Fibroblast of peridontal ligament (primary cell): ENCODE data around the gene CA11.
A peak's percentile ranks its signal among the peaks of the same experiment; 100 is the strongest.
"Not testable (repeated sequence)": the region's sequence is repeated elsewhere in the genome, so short reads cannot be mapped to it uniquely, and the experiment has no call there.

Experiments used
- DNase-seq: peaks from one replicate; pipeline ENCODE4 v3.0.0-alpha.2; 2010; ENCODE audit errors: extremely low read depth

Gene CA11

GRCh38 chr19:48669903-48670668, 24.1 kb upstream of the CA11 start:
- DNase-seq: no peak

DNA sequence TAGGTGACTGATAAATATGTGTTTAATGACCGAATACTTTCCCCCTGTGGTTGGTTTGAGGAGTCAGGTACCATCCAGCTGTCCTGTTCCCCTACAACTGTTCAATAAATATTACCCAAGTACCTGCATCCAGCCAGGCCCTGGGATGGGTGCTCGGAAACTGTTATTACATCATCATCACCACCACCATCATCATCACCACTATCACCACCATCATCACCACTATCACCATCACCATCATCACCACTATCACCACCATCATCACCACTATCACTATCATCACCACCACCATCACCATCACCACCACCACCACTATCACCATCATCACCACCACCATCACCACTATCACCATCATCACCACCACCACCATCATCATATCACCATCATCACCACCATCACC, 22.8 kb upstream of the CA11 start:
- DNase-seq: no peak

GRCh38 chr19:48668332-48668731, 22.3 kb upstream of the CA11 start:
- DNase-seq: no peak

DNA sequence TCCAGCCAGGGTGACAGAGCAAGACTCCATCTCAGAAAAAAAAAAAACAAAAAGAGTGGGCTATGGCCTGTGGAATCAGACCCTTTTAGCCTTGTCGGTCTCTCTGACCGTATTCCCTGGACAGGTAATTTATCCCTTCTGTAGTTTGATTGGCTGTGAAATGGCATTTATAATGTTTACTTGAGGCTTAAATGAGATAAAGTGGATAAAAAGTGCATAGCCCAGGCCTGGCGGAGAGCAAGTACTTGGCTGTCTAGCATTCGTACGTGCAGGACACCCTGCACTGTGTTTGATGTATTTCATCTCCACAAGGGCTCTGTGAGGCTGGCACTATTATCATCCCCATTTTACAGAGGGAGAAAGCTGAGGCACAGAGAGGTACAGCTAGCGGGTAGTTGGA, 19.8 kb upstream of the CA11 start:
- DNase-seq: no peak

DNA sequence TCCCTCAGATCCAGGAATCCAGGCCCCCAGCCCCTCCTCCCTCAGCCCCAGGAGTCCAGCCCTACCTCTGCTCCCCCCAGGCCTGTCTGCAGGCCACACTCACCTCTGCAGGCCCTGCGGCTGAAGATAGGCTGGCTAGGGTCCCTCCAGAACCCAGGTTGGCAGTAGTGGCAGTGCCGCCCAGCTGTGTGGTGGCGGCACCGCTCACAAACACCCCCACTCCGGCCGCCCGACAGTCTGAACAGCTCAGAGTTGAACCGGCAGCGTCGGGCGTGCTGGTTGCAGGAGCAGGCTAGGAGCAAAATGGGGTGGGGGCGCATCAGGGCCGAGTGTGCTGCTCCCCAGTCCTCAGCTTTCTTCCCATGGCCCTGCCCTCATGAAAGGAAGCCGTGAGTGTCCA, 18.5 kb upstream of the CA11 start:
- DNase-seq: no peak

DNA sequence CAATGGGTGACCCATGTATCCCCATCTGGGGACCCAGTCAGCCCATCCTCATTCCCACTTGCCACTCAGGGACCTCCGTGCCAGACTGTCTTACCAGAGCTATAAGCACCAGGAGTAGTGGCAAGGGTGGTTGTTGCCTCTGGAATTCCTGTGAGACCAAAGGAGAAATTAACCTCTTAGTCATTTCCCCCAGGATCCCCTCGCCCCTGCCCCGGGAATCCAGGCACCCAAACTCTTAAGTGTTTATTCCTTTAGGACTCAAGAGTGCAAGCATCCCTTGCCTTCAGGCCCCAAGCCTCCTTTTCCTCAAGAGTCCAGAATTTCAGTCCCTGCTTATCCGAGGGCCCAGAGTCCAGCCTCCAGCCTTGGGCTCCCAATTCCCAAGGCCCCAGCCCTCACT, 17.7 kb upstream of the CA11 start:
- no peak for DNase-seq

- DNase-seq: no peak
These were observed 15.7 kb upstream of the CA11 start for GRCh38 chr19:48661711-48662090.

GRCh38 chr19:48660852-48661710, 15.1 kb upstream of the CA11 start:
- peak; percentile 90 for DNase-seq

DNA sequence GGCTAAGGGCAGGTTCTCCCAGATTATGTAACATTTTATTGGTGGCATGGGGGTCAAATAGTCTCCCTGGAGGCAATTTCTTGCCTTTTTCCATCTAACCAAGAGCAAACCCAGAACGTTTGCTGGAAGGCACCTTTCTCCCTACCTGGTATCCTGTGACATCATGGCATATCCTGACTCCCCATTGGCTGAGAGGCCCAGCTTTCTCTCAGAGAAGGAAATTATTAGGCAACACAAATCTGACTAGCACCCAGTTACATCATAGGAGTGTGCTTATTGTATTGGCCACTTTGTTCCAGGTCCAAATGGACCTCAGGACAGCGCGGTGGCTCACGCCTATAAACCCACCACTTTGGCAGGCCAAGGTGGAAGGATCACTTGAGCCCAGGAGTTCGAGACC, 13.8 kb upstream of the CA11 start:
- no peak for DNase-seq

- no peak for DNase-seq
These were observed 12.5 kb upstream of the CA11 start for GRCh38 chr19:48658483-48658882.

DNA sequence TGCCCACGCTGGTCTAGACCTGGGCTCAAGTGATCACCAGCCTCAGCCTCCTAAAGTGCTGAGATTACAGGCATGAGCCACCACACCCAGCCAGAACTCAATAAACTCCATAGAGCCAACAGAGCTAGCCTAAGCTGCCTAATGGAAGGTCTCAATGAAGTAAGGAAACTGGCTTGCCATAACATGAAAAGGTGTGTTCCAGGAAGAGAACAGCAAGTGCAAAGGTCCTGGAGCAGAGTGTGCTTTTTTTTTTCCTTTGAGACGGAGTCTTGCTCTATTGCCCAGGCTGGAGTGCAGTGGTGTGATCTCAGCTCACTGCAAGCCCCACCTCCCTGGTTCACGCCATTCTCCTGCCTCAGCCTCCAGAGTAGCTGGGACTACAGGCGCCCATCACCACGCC, 11.8 kb upstream of the CA11 start:
- not testable (repeated sequence) for DNase-seq

- peak; percentile 89 for DNase-seq
These were observed 11.0 kb upstream of the CA11 start for GRCh38 chr19:48656840-48657474.

DNA sequence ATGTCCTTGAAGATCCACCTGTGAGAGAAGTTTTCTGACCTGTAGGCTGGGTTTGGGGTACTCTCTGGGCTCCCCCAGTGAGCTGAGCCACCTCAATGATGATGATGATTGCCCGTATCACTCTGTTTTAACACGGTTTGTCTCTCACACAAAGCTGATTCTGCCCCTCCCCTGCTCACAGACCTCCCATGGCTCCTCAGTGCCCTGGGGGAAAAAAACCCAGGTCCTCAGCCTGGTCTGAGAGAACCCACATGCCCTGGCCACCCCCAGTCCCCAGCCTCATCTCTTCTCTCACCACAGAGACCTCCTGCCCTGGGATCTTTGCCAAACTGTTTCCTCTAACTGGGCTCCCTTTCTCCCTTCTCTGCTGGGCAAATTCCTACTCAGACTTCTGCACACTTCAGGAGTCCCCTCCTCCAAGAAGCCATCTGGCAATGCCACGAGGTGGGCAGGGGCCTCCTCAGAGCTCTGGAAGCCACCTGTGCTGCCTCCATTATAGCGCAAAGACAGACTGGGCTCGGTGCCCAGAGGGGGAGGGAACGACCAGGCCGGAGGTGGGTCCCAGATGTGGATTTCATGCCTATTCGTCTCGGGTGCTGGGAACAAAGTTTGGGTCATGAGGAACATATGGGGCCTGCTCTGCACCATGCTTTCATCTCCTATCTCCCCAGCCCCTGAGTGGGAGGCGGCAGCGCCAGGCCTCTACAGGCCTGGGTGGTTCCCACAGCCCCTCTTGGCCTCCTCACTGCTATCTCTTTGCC, 8.5 kb upstream of the CA11 start:
- DNase-seq: no peak

GRCh38 chr19:48651683-48652048, 5.7 kb upstream of the CA11 start:
- DNase-seq: no peak

DNA sequence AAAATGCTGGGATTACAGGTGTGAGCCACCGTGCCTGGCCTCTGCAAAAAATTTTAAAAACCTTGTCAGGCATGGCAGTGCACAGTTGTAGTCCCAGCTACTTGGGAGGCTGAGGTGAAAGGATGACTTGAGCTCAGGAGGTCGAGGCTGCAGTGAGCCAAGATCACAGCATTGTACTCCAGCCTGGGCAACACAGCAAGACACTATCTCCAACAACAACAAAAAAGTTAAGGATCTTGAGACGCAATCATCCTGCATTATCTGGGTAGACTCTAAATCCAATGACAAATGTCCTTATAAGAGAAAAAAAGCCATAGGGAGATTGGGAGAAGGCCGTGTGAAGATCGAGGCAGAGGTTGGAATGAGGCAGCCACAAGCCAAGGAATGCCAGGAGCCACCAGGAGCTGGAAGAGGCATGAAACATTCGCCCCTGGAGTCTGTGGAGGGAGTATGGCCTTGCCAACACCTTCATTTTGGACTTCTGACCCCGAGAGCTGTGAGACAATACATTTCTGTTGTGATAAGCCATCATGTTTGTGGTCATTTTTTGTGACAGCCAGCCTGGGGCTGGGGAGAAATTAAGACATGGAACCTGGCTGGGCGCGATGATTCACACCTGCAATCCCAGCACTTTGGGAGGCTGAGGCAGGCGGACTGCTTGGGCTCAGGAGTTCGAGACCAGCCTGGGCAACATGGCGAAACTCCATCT, 5.1 kb upstream of the CA11 start:
- no peak for DNase-seq

DNA sequence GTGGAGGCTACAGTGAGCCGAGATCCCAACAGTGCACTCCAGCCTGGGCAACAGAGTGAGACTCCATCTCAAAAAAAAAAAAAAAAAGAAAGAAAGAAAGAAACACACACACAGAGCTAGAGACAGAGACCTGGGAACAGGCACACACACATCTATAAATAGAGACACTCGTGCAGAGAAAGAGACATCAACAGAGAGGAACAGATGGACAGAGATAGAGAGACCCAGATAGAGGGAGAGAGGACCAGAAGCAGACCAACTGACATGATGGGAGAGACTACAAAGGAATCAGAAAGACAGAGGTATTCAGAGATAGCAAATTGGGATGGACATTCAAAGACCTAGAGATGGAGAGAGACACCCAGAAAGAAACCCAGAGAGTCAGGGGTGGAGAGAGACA, 2.1 kb upstream of the CA11 start:
- DNase-seq: no peak

- no peak for DNase-seq
These were observed 782 bp upstream of the CA11 start for GRCh38 chr19:48646722-48647216.

- no peak for DNase-seq
These were observed 377 bp downstream of the CA11 start for GRCh38 chr19:48645620-48646000.

- DNase-seq: peak; percentile 62
These were observed 958 bp downstream of the CA11 start for GRCh38 chr19:48644839-48645619.

- DNase-seq: no peak
These were observed 1.6 kb downstream of the CA11 start for GRCh38 chr19:48644355-48644754.
